Measurements from ENCODE around the gene HTRA2. TPM values are rescaled to one million over a fixed set of nuclear protein-coding genes. Genes with fewer than 3 reads are reported as not detected.

Gene HTRA2
- total RNA-seq, 1 experiment from 2014 or later: 24.9 TPM

DNA sequence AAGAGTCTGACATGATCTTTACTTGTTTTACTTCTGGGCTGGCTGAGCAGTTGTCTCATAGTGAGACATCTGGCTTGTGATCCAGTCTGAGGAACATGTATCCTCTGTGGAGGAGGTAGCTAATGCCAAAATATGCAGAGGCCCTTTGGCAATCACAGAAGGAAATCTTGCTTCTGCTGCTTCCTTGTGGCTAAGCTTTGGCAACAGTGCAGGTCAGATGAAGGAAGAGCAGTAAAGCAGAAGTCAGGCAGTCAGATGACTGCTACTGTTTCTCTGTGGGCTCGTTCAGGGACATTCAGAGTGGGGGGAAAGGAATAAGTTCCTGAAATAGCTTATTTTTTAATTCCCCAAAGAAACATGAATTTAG, 47.1 kb downstream of the HTRA2 start:
- no peak overlapping the region for H2AK5ac ChIP-seq (ENCODE audit: insufficient read length, low read length)
- no peak overlapping the region for H3K4me2 ChIP-seq (ENCODE audit: insufficient read depth, insufficient read length, low read length)

More for the DNA sequence above, 47.1 kb downstream of the HTRA2 start:
- Histone ChIP-seq H4K91ac (ENCODE audit: insufficient read length, low read depth, low read length) (no peak overlapping the region), H3K4ac (ENCODE audit: low read depth, low read length) (no peak overlapping the region), H2BK5ac (ENCODE audit: insufficient read length, low read length) (no peak overlapping the region), H4K8ac (replicated peaks; ENCODE audit: insufficient read length, low read depth, low read length) (no peak overlapping the region), H3K23me2 (ENCODE audit: insufficient read length, low read depth, low read length, poor library complexity, severe bottlenecking) (no peaks in the 10 kb centered on the region), H3K79me1 (ENCODE audit: insufficient read depth, low read depth, low read length, poor library complexity, severe bottlenecking) (no peaks in the 10 kb centered on the region), H3K9me3 (ENCODE audit: control insufficient read depth, low read depth, low read length) (no peaks in the 10 kb centered on the region), H3K14ac (ENCODE audit: insufficient read depth, low read length) (no peak overlapping the region), H3K18ac (ENCODE audit: insufficient read length, low read depth, low read length) (no peak overlapping the region), H3K27me3 (ENCODE audit: insufficient read depth, low read length) (no peaks in the 10 kb centered on the region), H3K56ac (ENCODE audit: insufficient read length, low read depth, low read length) (no peak overlapping the region), H3K4me1 (ENCODE audit: insufficient read depth, low read length) (no peaks in the 10 kb centered on the region), H2BK12ac (ENCODE audit: insufficient read length, low read depth, low read length) (no peak overlapping the region), H3K9ac (ENCODE audit: extremely low read depth, insufficient read length, low read length) (no peak overlapping the region), H3K27ac (ENCODE audit: insufficient read length, low read depth, low read length) (no peak overlapping the region), H4K20me1 (ENCODE audit: control insufficient read depth, insufficient read depth, insufficient read length) (no peaks in the 10 kb centered on the region), H2BK120ac (ENCODE audit: low read depth, low read length, poor library complexity, severe bottlenecking) (no peak overlapping the region), H3K23ac (ENCODE audit: insufficient read length, low read depth, low read length) (no peak overlapping the region), H3T11ph (ENCODE audit: low read length) (no peak overlapping the region), H2BK15ac (ENCODE audit: low read depth, low read length) (no peak overlapping the region), H2AFZ (ENCODE audit: low read length) (no peak overlapping the region), H2BK20ac (ENCODE audit: low read depth, low read length, poor library complexity, severe bottlenecking) (no peak overlapping the region), H4K5ac (ENCODE audit: insufficient read length, low read depth, low read length) (no peak overlapping the region), H3K79me2 (ENCODE audit: insufficient read depth, low read length) (no peaks in the 10 kb centered on the region)
- no CpG with 5 or more reads among the region's 1 CpG for WGBS (ENCODE audit: extremely low coverage, insufficient read length, low lambda C conversion rate)
- Mint-ChIP-seq H3K27me3 (ENCODE audit: low read depth) (peaks cover 3% of the 10 kb centered on the region; the same call in 1 of the 2 replicates), H3K4me3 (no peak overlapping the region), H3K9me3 (no peaks in the 10 kb centered on the region), H3K4me1 (peaks cover 2 to 3% of the 10 kb centered on the region in 2 experiments; a peak in 1 of 4 replicates), H3K27ac (no peak overlapping the region; a peak in 1 of 7 replicates), H3K36me3 (ENCODE audit: insufficient read depth in 1 of 3, low read depth in 3 of 3) (no peaks in the 10 kb centered on the region)
- DNase-seq: no peak
- TF ChIP-seq, protein P1, sequence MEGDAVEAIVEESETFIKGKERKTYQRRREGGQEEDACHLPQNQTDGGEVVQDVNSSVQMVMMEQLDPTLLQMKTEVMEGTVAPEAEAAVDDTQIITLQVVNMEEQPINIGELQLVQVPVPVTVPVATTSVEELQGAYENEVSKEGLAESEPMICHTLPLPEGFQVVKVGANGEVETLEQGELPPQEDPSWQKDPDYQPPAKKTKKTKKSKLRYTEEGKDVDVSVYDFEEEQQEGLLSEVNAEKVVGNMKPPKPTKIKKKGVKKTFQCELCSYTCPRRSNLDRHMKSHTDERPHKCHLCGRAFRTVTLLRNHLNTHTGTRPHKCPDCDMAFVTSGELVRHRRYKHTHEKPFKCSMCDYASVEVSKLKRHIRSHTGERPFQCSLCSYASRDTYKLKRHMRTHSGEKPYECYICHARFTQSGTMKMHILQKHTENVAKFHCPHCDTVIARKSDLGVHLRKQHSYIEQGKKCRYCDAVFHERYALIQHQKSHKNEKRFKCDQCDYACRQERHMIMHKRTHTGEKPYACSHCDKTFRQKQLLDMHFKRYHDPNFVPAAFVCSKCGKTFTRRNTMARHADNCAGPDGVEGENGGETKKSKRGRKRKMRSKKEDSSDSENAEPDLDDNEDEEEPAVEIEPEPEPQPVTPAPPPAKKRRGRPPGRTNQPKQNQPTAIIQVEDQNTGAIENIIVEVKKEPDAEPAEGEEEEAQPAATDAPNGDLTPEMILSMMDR (conservative IDR thresholded peaks at IDR 0.05): no peak
